ENCODE results near the gene FAM219A. TPM values are rescaled to one million over a fixed set of nuclear protein-coding genes. Genes with fewer than 3 reads are reported as not detected.

The FAM219A gene
- total RNA-seq, 3 donors from 2014 or later, result 8.2 to 9.2 (median 9.0) TPM

GRCh38 chr9:34451545-34451944, 6.8 kb downstream of the FAM219A start:
- no peak for DNase-seq (ENCODE audit: low spot score in 2 of 2)
- H3K27ac ChIP-seq, result peak overlapping the region in 1 of 2 donors; percentile 46
- H3K36me3 ChIP-seq, result no peaks in the 10 kb centered on the region
- H3K4me3 ChIP-seq, result no peak overlapping the region
- H3K4me1 ChIP-seq, result peaks cover 0 to 2% of the 10 kb centered on the region in 2 donors
- intact Hi-C loops (cut with DNase I; ENCODE audit: low total_unique reads), result no loop called here
- TF ChIP-seq POLR2AphosphoS5 (IDR thresholded peaks at IDR 0.05) (no peak), POLR2A (IDR thresholded peaks at IDR 0.05) (no peak)
- TF ChIP-seq, protein P1, sequence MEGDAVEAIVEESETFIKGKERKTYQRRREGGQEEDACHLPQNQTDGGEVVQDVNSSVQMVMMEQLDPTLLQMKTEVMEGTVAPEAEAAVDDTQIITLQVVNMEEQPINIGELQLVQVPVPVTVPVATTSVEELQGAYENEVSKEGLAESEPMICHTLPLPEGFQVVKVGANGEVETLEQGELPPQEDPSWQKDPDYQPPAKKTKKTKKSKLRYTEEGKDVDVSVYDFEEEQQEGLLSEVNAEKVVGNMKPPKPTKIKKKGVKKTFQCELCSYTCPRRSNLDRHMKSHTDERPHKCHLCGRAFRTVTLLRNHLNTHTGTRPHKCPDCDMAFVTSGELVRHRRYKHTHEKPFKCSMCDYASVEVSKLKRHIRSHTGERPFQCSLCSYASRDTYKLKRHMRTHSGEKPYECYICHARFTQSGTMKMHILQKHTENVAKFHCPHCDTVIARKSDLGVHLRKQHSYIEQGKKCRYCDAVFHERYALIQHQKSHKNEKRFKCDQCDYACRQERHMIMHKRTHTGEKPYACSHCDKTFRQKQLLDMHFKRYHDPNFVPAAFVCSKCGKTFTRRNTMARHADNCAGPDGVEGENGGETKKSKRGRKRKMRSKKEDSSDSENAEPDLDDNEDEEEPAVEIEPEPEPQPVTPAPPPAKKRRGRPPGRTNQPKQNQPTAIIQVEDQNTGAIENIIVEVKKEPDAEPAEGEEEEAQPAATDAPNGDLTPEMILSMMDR (IDR thresholded peaks at IDR 0.05), result no peak
- H3K27me3 ChIP-seq, result no peaks in the 10 kb centered on the region
- H3K9me3 ChIP-seq, result no peaks in the 10 kb centered on the region

DNA sequence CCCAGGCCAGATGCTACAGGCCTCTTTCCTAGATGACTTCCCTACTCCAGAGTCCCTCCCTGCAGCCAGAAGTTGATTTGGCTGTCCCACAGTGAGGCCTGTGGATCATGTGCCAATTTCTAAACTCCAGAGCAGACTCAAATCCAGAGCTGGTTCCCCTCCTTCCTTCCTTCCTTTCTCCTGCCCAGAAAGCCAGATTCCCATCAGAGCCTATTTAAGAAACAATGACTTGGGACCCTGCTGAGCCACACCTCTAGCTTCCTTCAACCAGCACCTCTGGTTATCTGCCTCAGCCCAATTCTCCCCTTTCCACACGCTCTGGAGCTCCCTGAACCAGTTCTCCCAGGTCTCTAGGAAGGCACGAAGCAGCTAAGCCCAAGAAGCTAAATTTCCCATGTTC, 7.2 kb downstream of the FAM219A start:
- no peaks in the 10 kb centered on the region for H3K9me3 ChIP-seq
- no peaks in the 10 kb centered on the region for H3K36me3 ChIP-seq
- H3K4me3 ChIP-seq, result no peak overlapping the region
- intact Hi-C loops (cut with DNase I; ENCODE audit: low total_unique reads), result no loop called here
- H3K27ac ChIP-seq, result peak overlapping the region in 1 of 2 donors; percentile 46
- no peak for DNase-seq (ENCODE audit: low spot score in 2 of 2)
- peaks cover 0 to 2% of the 10 kb centered on the region in 2 donors for H3K4me1 ChIP-seq
- H3K27me3 ChIP-seq, result no peaks in the 10 kb centered on the region
- TF ChIP-seq, protein P1 (IDR thresholded peaks at IDR 0.05), result no peak
- TF ChIP-seq POLR2A (IDR thresholded peaks at IDR 0.05), result no peak
- TF ChIP-seq POLR2AphosphoS5 (IDR thresholded peaks at IDR 0.05), result no peak

DNA sequence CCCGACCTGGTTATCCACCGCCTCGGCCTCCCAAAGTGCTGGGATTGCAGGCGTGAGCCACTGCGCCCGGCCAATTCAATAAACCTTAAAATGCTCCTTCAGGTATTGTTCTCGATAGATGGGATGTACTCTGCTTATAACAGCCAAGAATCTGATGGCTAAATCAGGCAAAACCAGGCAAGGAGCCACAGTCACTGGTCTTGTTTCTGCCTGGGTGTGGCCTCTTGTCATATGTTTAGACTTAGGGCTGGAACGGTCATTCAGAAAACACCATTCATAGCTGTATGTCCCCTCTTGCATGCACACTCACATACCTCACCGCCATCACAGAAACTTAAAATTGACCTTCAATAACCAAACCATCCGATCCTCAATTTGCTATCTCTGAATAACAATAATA, 7.7 kb downstream of the FAM219A start:
- no peak for DNase-seq (ENCODE audit: low spot score in 2 of 2)
- H3K4me1 ChIP-seq, result peaks cover 0 to 2% of the 10 kb centered on the region in 2 donors
- TF ChIP-seq POLR2A (IDR thresholded peaks at IDR 0.05) (no peak), POLR2AphosphoS5 (IDR thresholded peaks at IDR 0.05) (no peak)
- TF ChIP-seq, protein P1 (IDR thresholded peaks at IDR 0.05), result no peak
- intact Hi-C loops (cut with DNase I; ENCODE audit: low total_unique reads), result no loop called here
- H3K36me3 ChIP-seq, result no peaks in the 10 kb centered on the region
- no peaks in the 10 kb centered on the region for H3K27me3 ChIP-seq
- no peaks in the 10 kb centered on the region for H3K9me3 ChIP-seq
- H3K4me3 ChIP-seq, result no peak overlapping the region
- H3K27ac ChIP-seq, result peak overlapping the region in 1 of 2 donors; percentile 16

DNA sequence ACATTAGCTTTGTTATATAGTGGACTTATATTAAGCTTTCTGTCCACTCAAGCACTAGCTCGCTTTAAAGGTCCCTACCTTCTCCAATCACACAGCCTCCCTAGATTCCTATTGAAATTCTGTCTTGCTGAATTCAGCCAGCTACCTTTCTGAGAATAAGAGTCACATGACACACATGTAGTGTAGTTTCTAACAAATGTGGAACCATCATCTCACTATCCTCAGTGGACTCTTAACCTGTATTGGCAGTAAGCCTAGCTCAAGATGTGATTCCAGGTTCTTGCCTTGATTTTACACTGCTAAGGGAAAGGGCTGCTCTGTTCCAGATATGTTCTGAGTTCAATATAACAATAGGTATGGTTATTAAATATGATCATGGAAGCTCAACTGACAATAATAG, 11.4 kb downstream of the FAM219A start:
- no peaks in the 10 kb centered on the region for H3K27me3 ChIP-seq
- H3K27ac ChIP-seq, result no peak overlapping the region
- intact Hi-C loops (cut with DNase I; ENCODE audit: low total_unique reads), result no loop called here
- TF ChIP-seq POLR2A (IDR thresholded peaks at IDR 0.05) (no peak), POLR2AphosphoS5 (IDR thresholded peaks at IDR 0.05) (no peak)
- TF ChIP-seq, protein P1 (IDR thresholded peaks at IDR 0.05), result no peak
- peaks cover 0 to 2% of the 10 kb centered on the region in 2 donors for H3K4me1 ChIP-seq
- no peaks in the 10 kb centered on the region for H3K9me3 ChIP-seq
- H3K36me3 ChIP-seq, result no peaks in the 10 kb centered on the region
- no peak for DNase-seq (ENCODE audit: low spot score in 2 of 2)
- no peak overlapping the region for H3K4me3 ChIP-seq

GRCh38 chr9:34446468-34446891, 11.9 kb downstream of the FAM219A start:
- Histone ChIP-seq H3K36me3 (no peaks in the 10 kb centered on the region), H3K4me1 (peaks cover 0 to 2% of the 10 kb centered on the region in 2 donors), H3K9me3 (no peaks in the 10 kb centered on the region), H3K27me3 (no peaks in the 10 kb centered on the region), H3K27ac (no peak overlapping the region), H3K4me3 (no peak overlapping the region)
- intact Hi-C loops (cut with DNase I; ENCODE audit: low total_unique reads), result no loop called here
- TF ChIP-seq POLR2A (IDR thresholded peaks at IDR 0.05) (no peak), POLR2AphosphoS5 (IDR thresholded peaks at IDR 0.05) (no peak)
- TF ChIP-seq, protein P1 (IDR thresholded peaks at IDR 0.05), result no peak
- DNase-seq (ENCODE audit: low spot score in 2 of 2), result no peak

All from breast epithelium (tissue), 4 donors.